Muscle of arm (tissue), 12 donors: ENCODE measurements around the gene PEX16. TPM values are rescaled to one million over a fixed set of nuclear protein-coding genes. Genes with fewer than 3 reads are reported as not detected.

ENCODE experiments used
- DNase-seq: peaks from one replicate; pipeline ENCODE4 v3.0.0-alpha.2; 2013
- polyA plus RNA-seq, 12 donors: library from polyadenylated mRNA; unstranded; fragments of 120-200 nt; gene quantifications; one replicate each; pipeline ENCODE4 v1.2.1, GENCODE V29; 2013; ENCODE audit not compliant: insufficient read length in 12 of 12

PEX16 gene
- polyA plus RNA-seq, 12 donors, result 7.3 to 18.1 (median 11.3) TPM; not detected in 1

- no peak for DNase-seq
Measured at GRCh38 chr11:45933131-45933831, 15.6 kb upstream of the PEX16 start.

GRCh38 chr11:45932217-45932616, 14.5 kb upstream of the PEX16 start:
- DNase-seq, result no peak

GRCh38 chr11:45931739-45932138, 14.1 kb upstream of the PEX16 start:
- DNase-seq, result no peak

GRCh38 chr11:45930951-45931570, 13.4 kb upstream of the PEX16 start:
- DNase-seq, result no peak

- no peak for DNase-seq
Measured at GRCh38 chr11:45930031-45930794, 12.5 kb upstream of the PEX16 start.

GRCh38 chr11:45929486-45930030, 11.9 kb upstream of the PEX16 start:
- DNase-seq, result no peak

- DNase-seq, result no peak
Measured at GRCh38 chr11:45928535-45929215, 11.0 kb upstream of the PEX16 start.

GRCh38 chr11:45927684-45928413, 10.2 kb upstream of the PEX16 start:
- DNase-seq, result no peak

GRCh38 chr11:45927332-45927683, 9.6 kb upstream of the PEX16 start:
- no peak for DNase-seq

- DNase-seq, result no peak
Measured at GRCh38 chr11:45926536-45927331, 9.1 kb upstream of the PEX16 start.

GRCh38 chr11:45926001-45926401, 8.3 kb upstream of the PEX16 start:
- DNase-seq, result no peak

GRCh38 chr11:45925550-45925949, 7.9 kb upstream of the PEX16 start:
- no peak for DNase-seq

- no peak for DNase-seq
Measured at GRCh38 chr11:45924927-45925326, 7.2 kb upstream of the PEX16 start.

- no peak for DNase-seq
Measured at GRCh38 chr11:45924036-45924915, 6.6 kb upstream of the PEX16 start.

GRCh38 chr11:45922425-45923082, 4.9 kb upstream of the PEX16 start, which contains the start of gene LARGE2:
TSS of gene LARGE2 (plus strand) at chr11:45922656. CDS start at chr11:45922883, 227 bp downstream.
- DNase-seq, result no peak

- DNase-seq, result peak; percentile 41
Measured at GRCh38 chr11:45921561-45922424, 4.1 kb upstream of the PEX16 start.
